GM19351 (cell line): Measurements from ENCODE around the gene GNE.
"Not testable (repeated sequence)": the region's sequence is repeated elsewhere in the genome, so short reads cannot be mapped to it uniquely, and the experiment has no call there.

Experiments used
- ATAC-seq: cut with Tn5 transposase; IDR thresholded peaks from one replicate; pipeline ENCODE4 v1.9.1; 2021; ENCODE audit warnings: mild to moderate bottlenecking, moderate library complexity; ENCODE audit not compliant: unreplicated experiment

GNE gene, protein sequence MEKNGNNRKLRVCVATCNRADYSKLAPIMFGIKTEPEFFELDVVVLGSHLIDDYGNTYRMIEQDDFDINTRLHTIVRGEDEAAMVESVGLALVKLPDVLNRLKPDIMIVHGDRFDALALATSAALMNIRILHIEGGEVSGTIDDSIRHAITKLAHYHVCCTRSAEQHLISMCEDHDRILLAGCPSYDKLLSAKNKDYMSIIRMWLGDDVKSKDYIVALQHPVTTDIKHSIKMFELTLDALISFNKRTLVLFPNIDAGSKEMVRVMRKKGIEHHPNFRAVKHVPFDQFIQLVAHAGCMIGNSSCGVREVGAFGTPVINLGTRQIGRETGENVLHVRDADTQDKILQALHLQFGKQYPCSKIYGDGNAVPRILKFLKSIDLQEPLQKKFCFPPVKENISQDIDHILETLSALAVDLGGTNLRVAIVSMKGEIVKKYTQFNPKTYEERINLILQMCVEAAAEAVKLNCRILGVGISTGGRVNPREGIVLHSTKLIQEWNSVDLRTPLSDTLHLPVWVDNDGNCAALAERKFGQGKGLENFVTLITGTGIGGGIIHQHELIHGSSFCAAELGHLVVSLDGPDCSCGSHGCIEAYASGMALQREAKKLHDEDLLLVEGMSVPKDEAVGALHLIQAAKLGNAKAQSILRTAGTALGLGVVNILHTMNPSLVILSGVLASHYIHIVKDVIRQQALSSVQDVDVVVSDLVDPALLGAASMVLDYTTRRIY

DNA sequence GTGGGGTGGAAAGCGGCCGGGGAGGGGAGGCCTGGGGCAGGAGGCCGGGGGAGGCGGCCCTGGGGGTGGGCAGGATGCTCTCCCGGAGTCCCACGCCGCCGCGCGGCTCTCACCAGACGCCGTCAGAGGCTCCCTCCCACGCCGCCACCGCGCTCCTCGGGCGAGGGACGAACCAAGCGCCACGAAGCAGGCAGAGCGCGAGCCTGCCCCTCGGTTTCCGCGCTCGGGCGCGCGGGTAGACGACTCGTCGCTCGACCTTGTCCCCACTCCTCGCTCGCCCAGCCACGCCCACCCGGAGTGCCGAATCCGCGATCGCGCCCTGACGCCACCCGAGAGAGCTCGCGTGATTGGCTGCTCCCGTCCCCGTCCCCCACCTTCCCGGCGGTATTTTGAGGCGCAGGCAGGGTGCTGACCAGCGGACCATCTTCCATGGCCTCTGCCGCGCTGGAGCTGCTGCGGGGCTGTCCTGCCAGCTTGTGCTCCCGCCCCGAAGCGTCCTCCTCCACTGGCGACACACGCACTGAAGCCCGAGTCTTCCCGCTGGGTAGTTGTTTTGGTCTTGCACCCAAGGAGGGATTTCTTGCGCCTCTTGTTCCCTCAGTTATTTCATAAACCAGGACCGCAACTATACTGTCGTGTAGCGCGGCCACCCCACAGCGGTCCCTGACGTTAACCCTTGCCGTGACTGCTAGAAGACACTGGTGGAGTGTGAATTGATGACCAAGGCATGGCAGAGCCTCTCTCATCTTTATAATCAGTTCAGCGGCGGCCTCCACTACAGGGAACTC lies at the start of gene GNE:
Gene GNE, minus strand, starts transcription at position 241 of the 788 bp plus-strand sequence. CDS start 9,093 bp downstream, outside the sequence.
- ATAC-seq = peak; percentile 85

DNA sequence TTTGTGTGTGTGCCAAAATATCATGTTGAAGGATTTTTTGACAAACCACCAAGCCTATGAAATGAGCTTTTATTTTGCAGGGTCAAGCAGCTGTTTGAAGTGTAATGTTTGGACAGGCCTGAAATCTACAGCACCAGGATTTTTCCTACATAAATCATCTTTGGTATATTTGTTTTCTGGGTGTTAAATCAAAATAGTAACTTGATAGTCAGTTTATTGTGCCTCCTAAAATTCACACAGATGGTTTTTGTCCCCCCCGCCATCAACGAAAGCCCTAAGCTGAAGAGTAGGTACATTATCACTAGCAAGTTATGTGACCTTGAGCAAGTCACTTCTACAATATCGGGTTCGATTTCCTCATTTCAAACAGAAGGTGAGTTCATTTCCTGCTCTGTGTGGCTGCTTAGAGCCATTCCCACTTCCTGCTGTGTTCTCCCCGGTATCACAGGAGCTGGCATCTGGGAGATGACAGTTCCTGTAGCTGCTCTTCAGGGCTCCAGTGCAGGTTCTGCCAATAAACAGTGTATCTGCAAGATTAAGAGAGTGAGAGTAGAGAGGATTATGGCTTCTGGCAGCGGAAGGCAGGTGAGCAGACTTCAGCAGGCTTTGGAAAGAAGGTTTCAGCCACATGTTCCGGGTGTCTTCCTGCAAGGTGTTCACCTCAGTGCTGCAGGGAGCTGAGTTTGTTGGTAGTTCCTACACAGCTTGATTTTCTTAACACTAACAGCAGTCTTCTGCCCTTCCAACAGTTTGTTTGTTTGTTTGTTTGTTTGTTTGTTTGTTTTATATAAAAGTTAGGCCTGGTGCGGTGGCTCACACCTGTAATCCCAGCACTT lies 48.4 kb upstream of the GNE start:
- no peak for ATAC-seq

DNA sequence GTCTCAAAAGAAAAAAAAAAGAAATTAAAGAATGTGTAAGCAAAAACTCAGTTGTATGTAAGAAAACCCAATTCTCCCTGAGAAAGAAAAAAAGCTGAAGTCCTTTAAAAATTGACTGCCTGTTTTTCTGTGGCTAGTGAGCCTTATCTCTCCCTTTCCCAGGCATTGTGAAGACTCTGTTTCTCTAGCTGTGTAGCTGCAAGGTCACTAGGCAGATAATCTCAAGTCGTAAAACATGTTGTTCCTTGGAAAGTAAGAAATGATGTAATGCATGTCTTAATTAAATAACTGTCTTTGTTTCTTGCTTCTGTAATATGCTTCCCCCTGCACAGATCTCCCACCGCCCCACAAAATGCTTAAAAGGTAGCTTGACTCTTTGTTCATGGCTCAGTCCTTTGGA lies 46.1 kb upstream of the GNE start:
- not testable (repeated sequence) for ATAC-seq

DNA sequence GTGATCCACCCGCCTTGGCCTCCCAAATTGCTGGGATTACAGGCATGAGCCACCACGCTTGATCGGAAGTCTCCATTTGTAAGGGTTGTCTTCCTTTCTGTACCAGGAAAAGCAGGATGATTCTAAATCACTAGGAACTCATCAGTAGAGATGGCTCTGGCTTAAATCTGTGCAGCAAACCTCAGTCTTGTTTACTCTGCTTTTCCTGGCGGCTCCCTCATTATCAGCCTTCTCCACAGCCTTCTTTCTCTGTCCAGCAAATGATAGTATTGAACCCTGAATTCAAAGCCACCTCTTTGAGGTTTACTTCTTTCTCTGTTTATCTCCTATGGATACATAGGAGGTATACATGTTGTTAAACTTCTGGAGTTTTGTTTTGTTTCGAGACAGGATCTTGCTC lies 43.0 kb upstream of the GNE start:
- no peak for ATAC-seq

DNA sequence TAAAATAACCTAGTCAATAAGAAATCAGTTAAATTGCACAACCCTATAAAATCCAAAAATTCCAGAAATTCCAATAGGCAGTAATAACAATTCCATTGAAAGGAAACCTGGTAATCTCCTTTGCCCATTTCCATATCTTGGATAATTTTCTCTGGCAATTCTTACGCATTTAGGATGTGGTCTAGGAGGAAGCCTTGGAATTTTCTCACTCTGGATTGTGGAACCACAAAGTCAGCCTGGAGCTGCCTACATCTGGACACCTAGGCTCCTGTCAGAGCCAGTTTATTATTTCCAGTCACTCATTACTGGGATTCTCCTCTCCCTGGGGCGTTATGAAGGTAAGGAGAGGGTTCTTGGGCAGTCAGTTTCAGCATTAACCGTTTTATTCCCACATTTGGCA lies 40.3 kb upstream of the GNE start:
- ATAC-seq = no peak

DNA sequence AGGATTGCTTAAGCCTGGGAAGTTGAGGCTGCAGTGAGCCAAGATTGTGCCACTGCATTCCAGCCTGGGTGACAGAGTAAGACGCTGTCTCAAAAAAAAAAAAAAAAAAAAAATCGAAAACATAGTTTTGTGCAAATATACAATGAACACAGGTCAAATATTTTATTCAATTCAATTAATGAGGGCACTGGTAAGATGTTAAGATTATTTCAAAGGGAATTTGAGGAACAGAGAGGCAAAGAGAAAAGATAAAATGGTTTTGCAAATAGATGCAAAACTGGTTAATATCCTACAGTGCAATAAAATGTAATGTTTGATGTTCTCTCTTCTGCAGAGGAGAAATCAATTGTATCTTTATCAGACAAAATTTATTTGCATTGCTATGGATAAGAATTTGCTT lies 39.5 kb upstream of the GNE start:
- no peak for ATAC-seq

DNA sequence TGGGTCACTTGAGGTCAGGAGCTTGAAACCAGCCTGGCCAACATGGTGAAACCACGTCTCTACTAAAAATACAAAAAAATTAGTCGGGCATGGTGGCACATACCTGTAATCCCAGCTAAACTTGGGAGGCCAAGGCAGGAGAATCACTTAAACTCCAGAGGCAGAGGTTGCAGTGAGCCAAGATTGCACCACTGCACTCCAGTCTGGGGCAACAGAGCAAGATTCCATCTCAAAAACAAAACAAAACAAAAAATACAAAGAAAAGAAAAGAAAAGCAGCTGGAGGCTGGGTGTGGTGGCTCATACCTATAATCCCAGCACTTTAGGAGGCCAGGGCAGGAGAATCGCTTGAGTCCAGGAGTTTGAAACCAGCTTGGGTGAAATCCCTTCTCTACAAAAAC lies 36.7 kb upstream of the GNE start:
- not testable (repeated sequence) for ATAC-seq

DNA sequence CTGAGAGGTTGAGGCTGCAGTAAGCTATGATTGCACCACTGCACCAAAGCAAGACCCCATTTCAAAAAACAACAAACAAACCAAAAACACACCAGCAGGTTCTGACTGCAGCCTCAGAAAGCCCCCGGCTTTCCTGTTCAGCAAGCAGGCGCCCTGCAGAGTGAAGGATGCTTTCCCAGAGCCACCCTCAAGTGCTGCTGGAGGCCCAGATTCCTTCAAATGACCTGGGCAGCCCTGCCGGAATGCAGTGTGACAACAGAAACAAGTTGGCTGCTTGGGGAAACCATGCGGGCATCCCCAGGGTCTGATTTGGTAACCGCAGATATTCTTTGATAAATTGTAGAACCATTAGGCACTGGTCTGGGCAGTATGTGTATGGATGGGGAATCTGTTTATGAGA lies 35.7 kb upstream of the GNE start:
- no peak for ATAC-seq

DNA sequence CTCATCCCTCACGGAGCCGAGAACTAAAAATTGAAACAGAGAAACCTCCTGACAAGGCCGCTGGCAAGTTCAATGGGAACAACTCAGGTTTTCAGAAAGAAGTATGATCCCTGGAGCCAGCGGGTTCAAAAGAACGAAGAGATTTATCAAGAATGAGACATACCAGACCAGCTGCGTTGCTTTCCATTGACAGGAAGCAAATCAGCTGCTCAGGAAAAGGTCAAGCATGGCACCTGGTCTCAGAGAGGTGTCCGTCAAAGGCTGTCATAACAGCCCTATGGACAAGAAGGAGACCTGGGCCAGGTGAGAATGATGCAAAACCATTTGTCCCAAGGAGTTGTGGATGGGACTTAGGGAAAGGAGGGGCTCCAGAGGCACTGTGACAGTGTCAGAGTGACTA lies 34.9 kb upstream of the GNE start:
- no peak for ATAC-seq

DNA sequence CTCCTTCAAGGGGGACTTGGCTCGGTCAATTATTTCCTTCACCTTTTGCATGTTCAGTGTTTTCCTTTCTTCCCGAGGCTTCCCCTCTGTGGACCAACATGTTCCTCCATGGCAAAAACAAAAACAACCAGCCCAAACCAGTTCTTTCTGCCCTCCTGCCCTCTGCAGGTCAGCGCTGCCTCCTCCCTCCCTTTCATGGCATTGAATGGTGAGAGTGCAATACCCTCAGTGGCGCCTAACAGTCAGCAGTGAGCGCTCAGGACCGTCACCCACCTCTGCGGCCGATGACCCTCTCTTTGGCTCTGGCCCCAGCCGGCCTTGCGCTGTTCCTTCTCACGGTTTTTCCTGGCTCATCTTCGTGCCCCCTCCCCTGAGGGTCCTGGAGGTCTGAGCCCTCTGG lies 34.4 kb upstream of the GNE start:
- ATAC-seq = no peak

DNA sequence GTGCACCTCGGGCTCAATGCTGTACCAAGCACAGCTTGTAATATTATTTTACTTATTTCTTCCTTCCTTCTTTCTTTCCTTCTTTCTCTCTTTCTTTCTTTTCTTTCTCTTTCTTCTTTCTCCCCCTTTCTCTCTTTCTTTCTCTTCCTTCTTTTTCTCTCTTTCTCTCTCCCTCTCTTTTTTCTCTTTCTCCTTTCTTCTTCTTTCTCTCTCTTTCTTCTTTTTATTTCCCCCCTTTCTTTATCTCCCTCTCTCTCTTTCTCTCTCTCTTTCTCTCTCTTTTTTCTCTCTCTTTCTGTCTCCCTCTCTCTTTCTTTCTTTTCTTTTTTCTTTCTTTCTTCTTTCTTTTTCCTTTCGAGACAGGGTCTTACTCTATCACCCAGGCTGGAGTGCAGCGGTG lies 32.7 kb upstream of the GNE start:
- no peak for ATAC-seq

DNA sequence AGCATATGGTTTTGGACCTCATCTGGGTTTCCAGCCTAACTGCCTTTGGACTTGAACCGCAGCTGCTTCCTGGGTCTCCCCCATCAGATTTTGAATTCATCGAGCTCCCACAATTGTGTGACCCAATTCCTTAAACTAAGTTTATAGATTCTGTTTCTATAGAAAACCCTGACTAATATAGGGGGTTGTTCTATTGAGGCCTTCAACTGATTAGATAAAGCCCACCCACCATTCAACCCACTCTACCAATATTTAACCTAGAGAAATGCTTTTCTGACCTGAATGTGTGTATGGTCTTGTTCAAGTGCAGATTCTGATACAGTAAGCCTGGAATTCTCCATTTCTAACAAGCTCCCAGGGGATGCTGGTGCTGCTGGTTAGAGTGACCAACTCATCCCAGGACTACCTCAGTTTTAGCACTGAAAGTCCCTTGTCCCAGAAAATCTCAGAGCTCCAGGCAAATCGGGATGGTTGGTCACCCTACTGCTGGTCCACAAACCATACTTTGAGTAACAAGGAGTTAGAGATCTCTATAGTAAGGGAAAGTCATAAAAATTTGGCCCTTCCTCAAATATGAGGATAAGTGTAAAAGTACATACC lies 31.7 kb upstream of the GNE start:
- ATAC-seq = no peak

DNA sequence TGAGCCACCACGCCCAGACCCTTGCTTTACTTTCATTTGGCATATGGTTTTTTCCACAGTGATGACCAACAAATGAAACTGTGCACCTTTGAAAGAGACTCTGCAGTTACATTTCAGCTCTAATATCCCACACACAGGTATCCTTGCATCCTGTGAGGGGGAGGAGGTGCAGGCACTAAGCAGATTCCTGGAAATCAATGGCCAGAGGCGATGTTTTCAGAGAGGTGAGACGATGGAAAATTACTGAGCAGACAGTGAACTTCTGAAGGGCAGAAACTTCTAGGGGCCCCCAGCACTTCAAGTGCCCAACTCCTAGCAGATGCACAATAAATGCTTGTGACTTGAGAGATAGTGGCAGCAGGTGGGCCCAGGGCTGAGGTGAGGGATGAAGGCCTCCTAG lies 29.8 kb upstream of the GNE start:
- no peak for ATAC-seq

DNA sequence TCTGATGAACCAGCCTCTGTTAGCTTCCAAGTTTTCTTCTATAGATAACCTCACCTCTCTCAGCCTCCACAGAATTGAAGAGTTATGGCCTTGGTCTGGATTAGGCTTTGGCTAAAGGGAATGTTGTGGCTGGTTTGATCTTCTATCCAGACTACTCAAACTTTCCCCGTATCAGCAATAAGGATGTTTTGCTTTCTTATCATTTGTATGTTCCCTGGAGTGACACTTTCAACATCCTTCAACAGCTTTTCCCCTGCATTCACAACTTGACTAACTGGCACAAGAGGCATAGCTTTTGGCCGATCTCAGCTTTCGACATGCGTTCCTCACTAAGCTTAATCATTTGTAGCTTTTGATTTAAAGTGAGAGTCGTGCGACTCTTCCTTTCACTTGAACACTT lies 28.1 kb upstream of the GNE start:
- no peak for ATAC-seq

DNA sequence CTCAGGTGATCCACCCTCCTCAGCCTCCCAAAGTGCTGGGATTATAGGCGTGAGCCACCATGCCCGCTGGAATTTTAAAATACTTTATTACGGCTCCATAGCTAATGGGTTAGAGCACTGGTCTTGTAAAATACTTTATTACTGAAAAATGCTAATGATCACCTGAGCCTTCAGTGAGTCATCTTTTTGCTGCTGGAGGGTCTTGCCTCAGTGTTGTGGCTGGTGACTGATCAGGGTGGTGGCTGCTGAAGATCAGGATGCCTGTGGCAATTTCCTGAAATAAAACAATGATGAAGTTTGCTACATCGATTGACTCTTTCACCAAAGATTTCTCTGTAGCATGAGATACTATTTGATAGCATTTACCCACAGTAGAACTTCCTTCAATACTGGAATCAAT lies 26.0 kb upstream of the GNE start:
- no peak for ATAC-seq

DNA sequence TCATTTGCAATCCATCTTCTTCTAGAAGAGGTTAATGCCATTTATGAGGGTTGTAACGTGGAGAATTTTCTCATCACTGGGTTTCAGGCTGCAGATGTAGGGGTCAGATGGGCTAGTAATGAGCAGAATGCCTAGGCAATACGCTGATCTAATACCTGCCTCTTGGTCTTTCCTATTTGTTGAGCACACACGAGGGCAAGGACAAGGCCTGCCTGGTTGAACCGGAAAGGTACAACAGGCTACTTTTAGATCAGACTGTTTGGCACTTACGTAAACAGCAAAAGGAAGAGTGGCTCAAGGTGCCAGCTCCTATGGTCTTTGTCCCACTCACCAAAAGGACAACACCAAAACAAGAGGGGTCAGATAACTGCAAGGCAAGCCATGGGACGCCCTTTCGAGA lies 24.0 kb upstream of the GNE start:
- no peak for ATAC-seq

DNA sequence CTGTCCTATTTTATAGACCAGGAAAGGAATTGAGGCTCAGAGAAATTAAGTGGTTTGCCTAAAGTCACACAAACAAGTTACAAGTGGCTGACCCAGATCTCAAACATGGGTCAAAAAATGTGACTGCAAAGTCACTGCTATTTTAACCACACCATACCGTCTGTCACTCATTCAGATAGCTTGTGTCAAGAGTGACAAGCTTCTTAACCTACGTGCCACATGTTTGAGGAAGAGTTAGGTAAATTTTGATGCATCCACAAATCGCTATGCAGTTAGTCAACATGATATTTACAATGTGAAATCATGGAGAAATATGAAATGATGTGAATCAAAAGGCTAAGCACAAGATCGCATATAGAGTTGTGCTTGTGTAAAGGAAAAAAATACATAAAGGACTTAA lies 22.7 kb upstream of the GNE start:
- ATAC-seq = no peak

DNA sequence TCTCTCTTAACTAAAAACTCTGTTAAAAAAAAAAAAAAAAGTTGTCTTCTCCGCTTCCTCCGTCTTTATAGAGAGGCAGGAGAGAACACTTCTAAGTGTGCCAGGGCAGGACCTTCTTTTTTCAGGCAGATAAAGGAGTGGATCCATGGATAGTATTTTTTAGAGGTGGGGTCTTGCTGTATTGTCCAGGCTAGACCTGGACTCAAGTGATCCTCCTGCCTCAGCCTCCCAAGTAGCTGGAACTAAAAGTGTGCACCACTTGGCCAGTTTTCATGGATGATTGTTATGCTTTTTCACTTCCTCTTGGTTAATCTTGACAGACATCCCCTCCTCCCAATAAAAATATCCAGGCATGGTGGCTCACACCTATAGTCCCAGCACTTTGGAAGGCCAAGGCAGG lies 20.0 kb upstream of the GNE start:
- ATAC-seq = no peak

DNA sequence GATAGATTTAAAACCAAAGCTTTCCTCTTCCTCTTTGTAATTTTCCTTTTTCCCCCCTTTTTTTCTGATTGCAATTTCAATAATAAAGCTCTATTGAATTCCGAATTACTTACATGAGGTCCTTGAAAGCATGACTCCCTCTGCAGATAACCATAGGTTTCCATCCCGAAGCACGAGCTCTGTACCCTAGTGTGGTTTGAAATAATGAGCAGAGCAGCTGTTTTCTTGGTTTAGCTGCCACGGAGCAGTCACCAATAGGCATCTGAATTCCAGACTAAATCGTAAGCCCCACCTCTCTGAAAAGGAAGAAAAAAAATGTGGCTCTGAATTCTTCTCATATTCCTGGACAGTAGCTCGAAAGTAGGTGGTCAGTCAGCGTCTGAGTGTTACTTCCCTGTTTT lies 18.5 kb upstream of the GNE start:
- ATAC-seq = no peak

DNA sequence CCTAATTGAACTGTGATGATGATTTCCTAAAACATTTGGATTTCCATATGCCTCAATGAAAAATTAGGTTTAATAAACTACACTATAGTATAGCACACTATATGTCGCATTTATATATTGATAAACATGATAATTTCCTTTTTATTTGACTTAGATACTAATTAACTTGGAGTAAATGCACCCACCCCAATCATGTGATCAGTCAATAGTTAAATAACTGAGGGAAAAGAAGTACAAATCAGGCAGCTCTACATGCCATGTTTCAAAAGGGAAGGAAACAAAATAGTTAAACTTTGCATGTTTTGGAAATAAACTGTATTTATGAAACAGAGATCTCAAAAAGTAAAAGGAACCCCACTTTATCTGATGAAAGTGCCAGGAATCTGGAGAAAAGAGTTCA lies 18.0 kb upstream of the GNE start:
- ATAC-seq = no peak
